Retina (tissue), 1 donor: ENCODE data around the gene ATG9A.
A peak's percentile ranks its signal among the peaks of the same experiment; 100 is the strongest.
"Not testable (repeated sequence)": the region's sequence is repeated elsewhere in the genome, so short reads cannot be mapped to it uniquely, and the experiment has no call there.

Experiments used
- DNase-seq: peaks from one replicate; pipeline ENCODE4 v3.0.0-alpha.2; 2016

ATG9A gene

GRCh38 chr2:219205981-219206327, 23.5 kb downstream of the ATG9A start:
- no peak for DNase-seq

DNA sequence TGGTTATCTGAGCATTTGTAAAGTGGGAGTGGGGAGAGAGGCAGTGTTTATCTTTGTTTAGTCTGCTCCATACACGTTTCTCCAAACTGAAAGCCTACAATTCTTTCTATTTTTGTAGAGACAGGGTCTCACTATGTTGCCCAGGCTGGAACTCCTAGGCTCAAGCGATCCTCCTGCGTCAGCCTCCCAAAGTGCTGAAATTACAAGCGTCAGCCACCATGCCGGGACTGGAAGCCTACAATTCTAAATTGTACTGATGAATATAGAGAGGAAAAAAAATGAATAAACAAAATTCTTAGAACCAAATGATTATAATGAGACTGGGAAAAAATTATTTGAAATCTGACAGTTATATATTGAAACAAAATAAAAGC, 24.3 kb downstream of the ATG9A start:
- no peak for DNase-seq

DNA sequence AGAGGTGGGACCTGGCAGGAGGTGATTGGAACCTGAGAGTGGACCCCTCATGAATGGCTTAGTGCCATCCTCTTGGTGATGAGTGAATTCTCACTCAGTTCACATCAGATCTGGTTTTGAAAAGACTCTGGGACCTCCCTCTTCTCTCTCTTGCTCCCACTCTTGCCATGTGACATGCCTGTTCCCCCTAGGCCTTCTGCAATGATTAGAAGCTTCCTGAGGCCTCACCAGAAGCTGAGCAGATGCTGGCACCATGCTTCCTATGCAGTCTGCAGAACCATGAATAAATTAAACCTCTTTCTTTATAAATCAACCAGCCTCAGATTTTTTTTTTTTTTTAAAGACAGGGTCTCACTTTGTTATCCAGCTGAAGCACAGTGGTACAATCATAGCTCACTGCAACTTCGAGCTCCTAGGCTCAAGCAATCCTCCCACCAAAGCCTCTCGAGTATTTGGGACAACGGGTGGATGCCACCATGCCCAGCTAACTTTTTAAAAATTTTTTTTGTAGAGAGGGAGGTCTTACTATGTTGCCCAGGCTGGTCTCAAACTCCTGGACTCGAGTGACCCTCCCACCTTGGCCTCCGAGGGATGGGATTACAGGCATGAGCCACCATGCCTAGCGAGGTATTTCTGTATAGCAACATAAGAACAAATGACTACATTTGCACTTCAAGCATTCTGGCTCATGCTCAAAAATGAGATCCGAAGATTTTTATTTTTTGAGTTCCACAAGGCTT, 24.8 kb downstream of the ATG9A start:
- DNase-seq: no peak

GRCh38 chr2:219201331-219201730, 28.1 kb downstream of the ATG9A start:
- not testable (repeated sequence) for DNase-seq

GRCh38 chr2:219200502-219201326, 28.7 kb downstream of the ATG9A start:
- not testable (repeated sequence) for DNase-seq

DNA sequence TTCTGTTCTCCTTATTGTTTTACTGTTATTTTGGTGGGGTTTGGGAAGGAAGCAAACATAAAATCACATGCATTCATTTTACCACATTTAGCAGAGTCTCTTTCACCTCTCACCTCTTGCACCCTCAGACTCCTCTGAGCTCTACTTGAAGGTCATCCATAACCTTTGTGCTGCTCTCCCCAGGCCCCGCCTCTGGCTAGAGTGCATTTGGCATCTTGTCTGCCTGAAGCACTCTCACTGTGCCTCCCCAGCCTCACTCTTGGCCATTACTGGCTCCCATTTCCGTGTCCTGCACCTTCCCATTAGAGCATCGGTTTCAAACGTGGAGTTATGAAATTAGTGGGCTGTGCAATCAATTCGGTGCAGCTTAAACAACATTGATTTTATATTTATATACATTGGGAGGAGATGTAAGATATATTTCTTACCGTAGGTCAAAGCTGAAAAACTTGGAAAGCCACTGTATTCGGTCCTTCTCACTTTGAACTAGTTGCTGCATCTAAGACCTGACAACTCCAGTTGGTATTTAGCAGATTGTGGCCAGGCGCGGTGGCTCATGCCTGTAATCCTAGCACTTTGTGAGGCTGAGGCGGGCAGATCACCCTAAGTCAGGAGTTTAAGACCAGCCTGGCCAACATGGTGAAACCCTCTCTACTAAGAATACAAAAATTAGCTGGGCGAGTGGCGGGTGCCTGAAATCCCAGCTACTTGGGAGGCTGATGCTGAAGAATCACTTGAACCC, 29.8 kb downstream of the ATG9A start:
- DNase-seq: no peak

DNA sequence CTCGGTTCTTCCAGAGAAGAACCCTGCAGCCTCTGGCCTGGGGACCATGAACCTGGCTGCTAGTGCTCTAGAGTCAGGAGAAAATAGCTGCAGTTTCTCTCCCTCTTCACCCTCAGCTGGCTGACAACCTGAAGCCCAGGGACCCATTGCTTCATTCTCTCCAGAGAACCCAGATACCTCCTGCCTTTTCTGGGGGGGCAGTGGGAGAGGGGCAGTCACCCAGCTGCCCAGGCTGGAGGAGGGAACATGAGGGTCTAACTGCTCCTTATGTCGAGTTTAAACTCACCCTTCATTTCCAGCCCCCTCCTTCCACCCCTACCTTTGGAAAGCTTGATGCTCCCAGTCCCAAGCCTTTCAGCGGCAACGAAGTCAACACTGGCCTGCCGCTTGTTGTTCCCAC, 30.5 kb downstream of the ATG9A start:
- no peak for DNase-seq

- no peak for DNase-seq
These were observed 32.0 kb downstream of the ATG9A start for GRCh38 chr2:219197388-219197787.

- DNase-seq: no peak
These were observed 42.5 kb downstream of the ATG9A start for GRCh38 chr2:219186754-219187456.

DNA sequence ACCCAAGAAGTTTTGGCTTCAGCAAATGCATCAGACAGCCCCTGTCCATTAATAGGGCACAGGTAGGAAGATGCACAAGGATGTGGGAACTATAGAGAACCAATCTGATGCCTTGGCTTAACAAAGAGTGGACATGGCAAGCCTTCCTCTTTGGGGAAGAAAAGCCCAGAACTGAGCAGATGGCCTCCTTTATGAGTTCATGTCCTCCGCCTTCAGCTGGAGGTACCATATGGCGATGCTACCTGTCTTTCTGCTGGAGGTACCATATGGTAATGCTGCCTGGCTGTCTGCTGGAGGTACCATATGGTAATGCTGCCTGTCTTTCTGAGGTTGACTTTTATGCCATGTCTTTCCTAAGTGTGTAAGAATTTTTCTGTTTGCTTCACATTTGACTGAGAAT, 45.3 kb downstream of the ATG9A start:
- DNase-seq: no peak

- DNase-seq: no peak
These were observed 46.2 kb downstream of the ATG9A start for GRCh38 chr2:219183151-219183772.

DNA sequence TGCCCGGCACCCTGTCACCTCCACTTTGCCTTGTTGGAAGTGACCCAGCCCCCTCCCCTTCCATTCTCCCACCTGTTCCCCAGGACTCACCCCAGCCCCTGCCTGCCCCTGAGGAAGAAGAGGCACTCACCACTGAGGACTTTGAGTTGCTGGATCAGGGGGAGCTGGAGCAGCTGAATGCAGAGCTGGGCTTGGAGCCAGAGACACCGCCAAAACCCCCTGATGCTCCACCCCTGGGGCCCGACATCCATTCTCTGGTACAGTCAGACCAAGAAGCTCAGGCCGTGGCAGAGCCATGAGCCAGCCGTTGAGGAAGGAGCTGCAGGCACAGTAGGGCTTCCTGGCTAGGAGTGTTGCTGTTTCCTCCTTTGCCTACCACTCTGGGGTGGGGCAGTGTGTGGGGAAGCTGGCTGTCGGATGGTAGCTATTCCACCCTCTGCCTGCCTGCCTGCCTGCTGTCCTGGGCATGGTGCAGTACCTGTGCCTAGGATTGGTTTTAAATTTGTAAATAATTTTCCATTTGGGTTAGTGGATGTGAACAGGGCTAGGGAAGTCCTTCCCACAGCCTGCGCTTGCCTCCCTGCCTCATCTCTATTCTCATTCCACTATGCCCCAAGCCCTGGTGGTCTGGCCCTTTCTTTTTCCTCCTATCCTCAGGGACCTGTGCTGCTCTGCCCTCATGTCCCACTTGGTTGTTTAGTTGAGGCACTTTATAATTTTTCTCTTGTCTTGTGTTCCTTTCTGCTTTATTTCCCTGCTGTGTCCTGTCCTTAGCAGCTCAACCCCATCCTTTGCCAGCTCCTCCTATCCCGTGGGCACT, 46.9 kb downstream of the ATG9A start:
- no peak for DNase-seq

DNA sequence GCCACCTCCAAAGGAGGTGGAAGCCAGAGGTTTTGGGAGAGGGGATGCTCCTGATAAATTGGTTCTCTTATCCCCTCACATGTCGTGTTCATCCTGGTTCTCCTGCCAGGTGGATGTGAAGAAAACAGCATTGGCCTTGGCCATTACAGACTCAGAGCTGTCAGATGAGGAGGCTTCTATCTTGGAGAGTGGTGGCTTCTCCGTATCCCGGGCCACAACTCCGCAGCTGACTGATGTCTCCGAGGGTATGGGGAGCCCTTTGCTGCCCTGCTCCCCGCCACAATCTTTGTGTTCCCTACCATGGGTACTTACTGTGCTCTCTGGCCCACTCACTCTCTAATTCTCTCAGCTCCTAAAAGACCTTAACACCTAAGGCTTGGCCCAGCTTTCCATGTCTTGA, 47.9 kb downstream of the ATG9A start:
- DNase-seq: no peak

DNA sequence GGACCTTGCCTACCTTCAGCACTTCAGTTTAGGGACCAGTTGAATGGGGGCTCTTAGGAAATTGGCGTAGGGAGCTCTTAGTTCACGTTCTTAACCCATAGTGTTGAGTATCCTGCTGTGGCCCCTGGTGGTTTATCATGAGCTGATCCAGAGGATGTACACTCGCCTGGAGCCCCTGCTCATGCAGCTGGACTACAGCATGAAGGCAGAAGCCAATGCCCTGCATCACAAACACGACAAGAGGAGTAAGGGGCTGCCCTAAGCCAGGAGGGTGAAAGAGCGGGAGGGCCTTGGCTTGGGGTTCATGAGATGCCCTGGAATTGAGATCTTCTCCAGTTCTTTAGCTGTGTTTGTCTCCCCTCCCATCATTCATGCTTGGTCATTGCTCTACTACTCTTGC, 48.5 kb downstream of the ATG9A start:
- DNase-seq: no peak

DNA sequence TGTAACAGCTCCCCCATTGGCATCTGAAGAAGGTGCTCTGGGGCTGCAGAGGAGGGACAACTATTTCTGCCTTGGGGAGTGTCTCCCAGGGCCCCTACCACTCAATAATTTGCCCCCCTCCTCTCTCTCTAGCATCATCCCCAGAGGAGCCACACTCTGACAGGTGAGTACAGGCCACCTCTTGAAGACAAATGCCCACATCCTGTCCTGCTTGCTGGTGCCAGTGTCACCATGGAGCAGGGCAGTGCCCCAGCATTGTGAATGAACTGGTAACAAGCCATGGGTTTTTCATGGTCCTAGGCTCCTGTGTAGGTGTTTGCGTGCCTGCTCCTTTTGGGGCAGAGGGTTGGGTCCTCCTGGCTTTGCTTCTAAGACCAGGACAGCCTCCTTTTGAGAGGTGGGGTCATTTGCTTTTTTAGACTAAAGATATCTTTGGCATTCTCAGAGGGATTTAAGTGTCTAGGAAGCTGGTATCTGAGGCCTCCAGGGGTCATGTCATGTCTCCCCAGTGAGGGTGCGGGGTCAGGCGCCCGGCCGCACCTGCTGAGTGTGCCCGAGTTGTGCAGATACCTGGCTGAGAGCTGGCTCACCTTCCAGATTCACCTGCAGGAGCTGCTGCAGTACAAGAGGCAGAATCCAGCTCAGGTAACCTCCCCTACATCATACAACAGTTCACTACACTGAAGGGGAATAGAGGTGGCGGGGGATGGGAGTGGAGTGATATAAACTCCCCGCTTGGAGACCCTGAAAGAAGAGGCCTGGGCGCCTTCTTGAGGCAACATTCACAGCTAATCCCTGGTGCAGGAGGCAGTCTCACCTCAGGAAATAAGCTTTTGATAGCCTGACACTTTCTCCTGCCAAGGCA, 49.6 kb downstream of the ATG9A start:
- DNase-seq: no peak

GRCh38 chr2:219178377-219179175, 50.9 kb downstream of the ATG9A start:
- DNase-seq: peak; percentile 65

DNA sequence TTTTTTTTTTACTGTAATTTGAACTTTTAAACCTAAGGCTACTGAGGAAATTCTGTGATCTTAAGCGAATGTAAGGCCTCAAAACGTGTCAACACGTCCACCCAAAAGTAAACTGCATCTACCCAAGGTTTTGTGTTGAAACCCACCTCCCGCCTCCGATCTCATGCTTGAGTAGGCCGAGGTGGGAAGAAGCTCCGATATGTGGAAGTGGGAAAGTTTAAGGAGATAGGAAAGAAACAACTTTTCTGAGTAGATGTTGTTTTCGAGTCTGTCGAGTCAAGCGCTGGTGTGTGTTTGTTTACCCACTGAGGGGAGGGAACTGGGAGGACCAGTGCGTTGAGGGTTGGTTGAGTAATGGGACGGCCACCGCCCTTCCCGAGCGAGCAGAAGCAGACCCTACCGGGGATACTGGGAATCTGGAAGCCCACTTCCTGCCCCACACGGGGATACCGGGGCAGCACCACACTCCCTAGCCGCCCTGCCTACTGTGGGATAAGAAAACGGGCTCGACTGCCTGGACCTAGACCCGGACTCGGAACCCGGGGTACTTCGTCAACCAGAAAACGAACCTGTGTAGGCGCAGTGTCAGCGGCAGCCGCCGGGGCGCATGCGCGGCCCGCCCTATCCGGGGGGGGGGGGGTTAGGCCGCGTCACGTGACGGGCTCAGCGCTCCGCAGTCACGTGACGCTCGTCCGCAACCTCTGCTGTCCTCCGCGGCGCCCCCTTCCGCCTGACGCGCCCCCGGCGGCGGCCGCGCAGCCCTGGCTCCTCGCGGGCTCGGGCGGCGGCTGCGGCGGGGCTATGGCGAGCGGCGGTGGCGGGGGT, 51.7 kb downstream of the ATG9A start, which contains the start of gene RETREG2:
Gene RETREG2, plus strand, starts transcription at position 724 of the 825 bp plus-strand sequence. Its CDS starts 78 bp downstream, at position 802.
- DNase-seq: peak; percentile 94

DNA sequence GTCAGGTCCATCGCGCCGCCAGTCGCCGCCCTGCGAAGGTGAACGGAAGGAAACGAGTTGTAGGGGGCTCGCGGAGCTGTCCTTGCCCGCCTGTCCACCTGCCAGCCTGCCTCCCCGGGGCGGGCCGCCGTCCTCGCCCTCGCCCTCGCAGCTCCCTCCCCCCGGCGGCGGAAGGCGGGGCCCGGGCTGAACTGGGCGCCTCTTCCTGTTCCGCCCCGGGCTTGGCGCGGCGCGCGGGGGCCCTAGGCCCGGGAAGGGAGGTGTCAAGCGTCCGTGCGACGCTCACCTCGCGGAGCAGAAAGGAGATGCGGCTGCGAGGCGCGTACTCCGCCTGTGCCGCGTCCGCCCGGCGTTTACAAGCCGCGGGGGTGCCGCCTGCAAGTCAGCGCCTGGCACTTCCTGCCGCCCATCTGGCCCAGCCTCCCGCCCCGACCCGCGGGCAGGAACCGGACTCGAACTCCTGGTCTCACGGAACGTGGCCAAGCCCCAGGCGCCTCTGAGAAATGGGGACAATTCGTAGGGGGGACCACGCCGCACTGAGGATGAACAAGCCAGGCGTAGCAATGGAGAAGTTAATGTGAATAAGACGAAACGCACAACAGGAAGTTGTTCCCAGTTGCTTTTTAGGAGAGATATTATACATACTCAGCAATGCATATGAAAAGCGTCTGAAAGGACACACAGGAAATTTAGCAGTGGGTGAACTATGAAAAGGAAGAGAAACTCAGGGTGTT, 52.5 kb downstream of the ATG9A start, which contains the start of gene CNPPD1:
Gene CNPPD1, minus strand, starts transcription at position 108 of the 734 bp plus-strand sequence. Its CDS starts 97 bp downstream, at position 11.
- DNase-seq: peak; percentile 94
